22Rv1 (cell line): Measurements from ENCODE around the gene KRT73.

Source experiments
- CTCF ChIP-seq: fragments of 450-650 bp; IDR thresholded peaks from 2 replicates; pipeline ENCODE4 v1.5.1; 2017; ENCODE audit warnings: mild to moderate bottlenecking
- ZFX ChIP-seq: fragments of 450-650 bp; IDR thresholded peaks from 2 replicates; pipeline ENCODE4 v1.6.1; 2017; ENCODE audit warnings: antibody characterized with exemption, borderline replicate concordance

GRCh38 chr12:52601671-52602070, 16.7 kb downstream of the KRT73 start:
- TF ChIP-seq CTCF (no peak), ZFX (no peak)
